ENCODE data around the gene AQP3.
"Not testable (repeated sequence)": the region's sequence is repeated elsewhere in the genome, so short reads cannot be mapped to it uniquely, and the experiment has no call there.

AQP3 gene

GRCh38 chr9:33446946-33447798 lies at the start of gene AQP3:
Gene AQP3 (minus strand): TSS chr9:33447593. CDS start chr9:33447530, 63 bp downstream.
- peak; percentile 92 for FAIRE-seq

DNA sequence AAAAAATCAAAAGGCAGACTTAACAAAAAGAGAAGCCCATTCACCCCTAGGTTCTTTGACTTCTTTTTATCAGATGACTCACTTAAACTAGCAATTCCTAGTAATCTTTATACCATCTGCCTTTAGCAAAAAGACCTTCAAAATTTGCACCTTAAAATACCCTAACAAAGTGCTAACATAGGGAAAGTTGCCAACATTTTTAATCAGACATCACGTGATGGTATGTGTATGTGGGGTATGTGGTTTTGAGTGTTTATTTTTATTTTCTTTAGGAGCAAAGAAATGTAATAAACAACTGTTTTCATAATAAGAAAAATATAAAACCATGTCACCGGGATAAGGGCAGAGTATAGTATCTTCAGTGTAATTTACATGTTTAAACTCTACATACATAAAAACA lies 46.4 kb upstream of the AQP3 start:
- not testable (repeated sequence) for FAIRE-seq; DNase-seq (ENCODE audit: low spot score)

More at GRCh38 chr9:33446946-33447798, at the start of gene AQP3:
- DNase-seq (ENCODE audit: low spot score), result peak; percentile 81

DNA sequence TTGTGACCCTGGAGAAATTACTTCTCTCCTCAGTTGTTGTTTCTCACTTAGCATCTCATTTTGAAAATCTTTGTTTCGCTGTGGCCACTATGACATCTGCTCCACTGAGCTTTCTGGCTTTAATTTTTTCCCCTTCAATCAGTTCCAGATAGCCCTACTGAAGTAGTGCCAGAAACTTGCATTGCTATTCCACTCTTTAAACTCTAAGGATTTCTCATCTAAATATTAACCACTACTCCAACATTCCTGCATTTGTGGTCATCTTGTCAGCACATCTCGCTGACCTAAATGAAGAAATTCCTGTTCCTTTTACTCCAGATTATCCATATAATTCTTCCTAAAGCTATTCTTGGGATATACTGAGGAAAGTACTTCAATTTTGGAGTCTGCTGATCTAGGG lies 41.7 kb upstream of the AQP3 start:
- FAIRE-seq (no peak), DNase-seq (ENCODE audit: low spot score) (no peak)

GRCh38 chr9:33485312-33485711 lies 37.9 kb upstream of the AQP3 start:
- not testable (repeated sequence) for DNase-seq (ENCODE audit: low spot score); FAIRE-seq

- FAIRE-seq, result no peak
- DNase-seq (ENCODE audit: low spot score), result no peak
Measured at GRCh38 chr9:33480976-33481375, 33.6 kb upstream of the AQP3 start.

DNA sequence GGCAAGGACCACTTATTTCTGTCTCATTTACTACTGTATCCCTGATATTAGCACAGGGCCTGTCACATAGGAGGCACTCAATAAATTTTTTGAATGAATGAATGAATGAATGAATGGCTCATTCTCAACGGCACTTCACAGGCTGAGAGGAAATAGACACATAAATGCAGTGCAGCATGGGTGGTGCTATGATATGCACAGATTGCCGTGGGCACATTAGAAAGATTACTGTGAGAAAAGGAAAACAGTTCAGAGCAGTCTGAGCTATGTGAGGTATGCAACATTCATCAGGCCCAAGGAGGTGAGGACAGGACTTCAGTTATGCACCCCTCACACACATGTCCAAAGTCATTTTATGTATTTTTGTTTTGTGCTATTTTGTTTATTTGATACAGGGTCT lies 32.7 kb upstream of the AQP3 start:
- FAIRE-seq (no peak), DNase-seq (ENCODE audit: low spot score) (no peak)

DNA sequence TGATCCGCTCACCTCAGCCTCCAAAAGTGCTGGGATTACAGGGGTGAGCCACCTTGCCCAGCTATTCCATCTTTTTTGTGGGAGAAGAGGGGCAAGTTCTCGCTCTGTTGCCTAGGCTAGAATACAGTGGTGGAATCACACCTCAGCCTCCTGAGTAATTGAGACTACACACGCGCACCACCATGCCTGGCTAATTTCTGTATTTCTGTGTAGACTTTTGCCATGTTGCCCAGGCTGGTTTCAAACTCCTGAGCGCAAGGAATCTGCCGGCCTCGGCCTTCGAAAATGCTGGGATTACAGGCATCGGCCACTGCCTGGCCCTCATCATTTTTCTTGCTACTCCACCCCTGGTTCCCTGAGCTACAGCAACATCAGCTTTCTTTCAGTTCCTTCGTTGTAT lies 29.1 kb upstream of the AQP3 start:
- FAIRE-seq, result no peak
- DNase-seq (ENCODE audit: low spot score), result no peak

- no peak for FAIRE-seq
Measured at GRCh38 chr9:33475357-33475756, 28.0 kb upstream of the AQP3 start.

DNA sequence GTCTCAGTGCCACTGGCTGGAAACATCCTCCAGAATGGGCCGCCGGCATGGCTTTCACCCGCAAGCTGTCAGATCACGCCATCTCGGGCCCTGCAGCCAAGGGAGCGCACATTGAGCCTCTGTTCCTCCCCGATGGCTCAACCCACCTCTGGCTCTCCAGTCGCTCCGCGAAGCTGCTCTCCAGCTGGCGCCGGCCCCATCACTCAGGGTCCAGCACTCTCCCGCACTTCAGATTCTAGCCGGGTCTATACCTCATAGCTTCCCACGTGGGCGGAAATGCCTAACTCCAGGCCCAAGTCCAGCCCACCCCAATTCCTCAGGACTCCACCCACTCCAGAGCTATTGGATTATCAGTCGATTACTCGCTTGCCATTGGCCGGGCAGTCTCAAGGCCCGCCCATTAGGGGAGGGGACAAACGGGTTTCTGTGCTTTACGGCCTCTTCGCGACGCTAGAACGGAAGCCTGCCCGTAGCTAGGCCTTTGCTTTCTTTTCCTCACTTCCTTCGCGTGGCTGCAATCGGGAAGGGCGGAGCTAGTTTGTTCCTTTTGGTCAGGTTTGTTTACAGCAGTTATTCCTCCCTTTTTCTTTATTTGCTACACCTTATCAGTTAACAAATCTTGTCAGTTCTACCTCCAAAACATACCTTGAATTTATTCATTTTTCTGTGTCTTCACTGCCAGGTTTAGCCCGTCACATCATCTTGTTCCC lies 26.4 kb upstream of the AQP3 start, which contains the start of gene NOL6:
TSS of gene NOL6 (minus strand) at position 282 of the 710 bp plus-strand sequence. CDS start at position 200, 82 bp downstream.
- DNase-seq (ENCODE audit: low spot score) (peak; percentile 98), FAIRE-seq (peak; percentile 37)

More at GRCh38 chr9:33475357-33475756, 28.0 kb upstream of the AQP3 start:
- no peak for DNase-seq (ENCODE audit: low spot score)

- DNase-seq (ENCODE audit: low spot score) (no peak), FAIRE-seq (no peak)
Measured at GRCh38 chr9:33472881-33473615, 25.7 kb upstream of the AQP3 start.

- FAIRE-seq, result no peak
- DNase-seq (ENCODE audit: low spot score), result no peak
Measured at GRCh38 chr9:33472171-33472880, 24.9 kb upstream of the AQP3 start.

GRCh38 chr9:33471361-33471760 lies 24.0 kb upstream of the AQP3 start:
- FAIRE-seq (no peak), DNase-seq (ENCODE audit: low spot score) (no peak)

- no peak for FAIRE-seq
- no peak for DNase-seq (ENCODE audit: low spot score)
Measured at GRCh38 chr9:33469891-33470290, 22.5 kb upstream of the AQP3 start.

GRCh38 chr9:33468797-33469621 lies 21.6 kb upstream of the AQP3 start:
- no peak for FAIRE-seq
- DNase-seq (ENCODE audit: low spot score), result no peak

GRCh38 chr9:33468215-33468730 lies 20.9 kb upstream of the AQP3 start:
- no peak for DNase-seq (ENCODE audit: low spot score)
- no peak for FAIRE-seq

- DNase-seq (ENCODE audit: low spot score), result no peak
- no peak for FAIRE-seq
Measured at GRCh38 chr9:33467526-33467925, 20.1 kb upstream of the AQP3 start.

GRCh38 chr9:33466565-33467495 lies 19.4 kb upstream of the AQP3 start:
- DNase-seq (ENCODE audit: low spot score), result peak; percentile 81
- FAIRE-seq, result peak; percentile 27
